Stomach (tissue), 4 donors: Measurements from ENCODE around the gene MAGI2.

ENCODE experiments used
- CTCF ChIP-seq, 7 experiments: fragments of 450-650 bp in 4 of 7; fragments of 200-600 bp in 3 of 7; sonication (generic) in 3 of 7; IDR thresholded peaks; one replicate each; pipeline ENCODE4 v1.5.1; 2016 to 2019; ENCODE audit warnings: antibody characterized with exemption in 7 of 7, control low read depth in 2 of 7, mild to moderate bottlenecking in 1 of 7
- EP300 ChIP-seq: sonication (generic); formaldehyde crosslinking; IDR thresholded peaks from one replicate; pipeline ENCODE4 v1.6.1; 2017; ENCODE audit warnings: antibody characterized with exemption
- POLR2A ChIP-seq, 4 donors: fragments of 450-650 bp; IDR thresholded peaks; one replicate each; pipeline ENCODE4 v1.6.1; 2016; ENCODE audit warnings: antibody characterized with exemption in 4 of 4, control low read depth in 2 of 4, mild to moderate bottlenecking in 1 of 4, moderate library complexity in 1 of 4
- POLR2AphosphoS5 ChIP-seq, 3 donors: sonication (generic); formaldehyde crosslinking; IDR thresholded peaks; one replicate each; pipeline ENCODE4 v1.6.1; 2016; ENCODE audit warnings: antibody characterized with exemption in 3 of 3

DNA sequence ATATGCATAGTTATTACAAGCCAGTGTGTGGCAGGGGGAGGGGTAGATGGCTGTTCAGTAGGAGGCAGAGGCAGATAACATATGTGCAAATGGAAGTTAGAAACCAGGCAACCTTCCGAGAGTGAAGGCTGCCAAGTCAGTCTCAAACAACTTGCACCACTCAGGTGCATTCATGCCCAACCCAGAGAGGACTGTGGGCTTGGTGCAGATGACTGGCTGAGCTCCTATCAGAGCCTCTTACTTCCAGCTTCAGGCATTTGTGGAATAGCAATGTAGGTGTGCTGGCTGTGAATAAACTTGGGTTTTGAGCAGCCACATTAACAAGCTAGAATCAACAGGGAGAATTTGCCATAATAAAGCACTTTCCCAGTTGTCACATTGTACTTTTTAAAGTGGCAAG lies 865.1 kb downstream of the MAGI2 start:
- TF ChIP-seq CTCF (IDR thresholded peaks at IDR 0.05) (no peak), POLR2AphosphoS5 (IDR thresholded peaks at IDR 0.05) (no peak), POLR2A (IDR thresholded peaks at IDR 0.05) (no peak), EP300 (no peak)
